Measurements from ENCODE around the gene SCUBE1.

SCUBE1 gene

DNA sequence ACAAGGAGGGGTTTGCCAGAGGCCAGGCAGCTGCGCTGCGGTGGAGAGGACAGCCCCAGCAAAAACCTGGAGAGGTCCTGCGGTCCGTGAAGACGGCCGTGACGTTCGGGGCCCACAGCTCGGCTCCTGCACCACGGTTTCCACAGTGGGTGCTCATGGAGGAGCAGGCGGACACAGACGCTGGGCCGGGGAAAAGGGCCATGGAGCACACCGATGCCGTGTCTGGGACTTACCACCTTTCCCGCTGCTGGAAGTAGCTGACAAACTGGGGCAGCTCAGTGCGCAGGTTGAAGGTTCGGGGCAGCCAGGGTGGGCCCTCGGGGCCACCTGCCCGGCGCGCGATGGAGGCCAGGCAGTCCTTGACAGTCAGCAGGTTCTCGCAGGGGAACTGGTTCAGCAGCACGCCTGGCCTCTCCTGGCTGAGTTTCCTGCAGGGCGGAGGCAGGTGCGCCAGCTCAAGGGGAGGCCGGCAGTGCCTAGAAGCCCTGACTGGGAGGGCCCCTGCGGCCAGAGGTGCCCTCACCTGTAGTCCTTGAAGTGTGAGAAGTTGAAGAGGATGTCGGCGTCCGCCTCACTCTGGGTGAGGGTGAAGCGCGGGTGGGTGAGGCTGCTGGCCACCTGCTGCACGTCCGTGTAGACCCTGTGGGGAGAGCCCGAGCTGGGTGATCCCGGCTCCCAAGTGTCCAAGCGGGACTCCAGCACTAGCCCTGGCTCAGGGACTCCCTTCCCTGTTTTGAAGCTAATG is 169.0 kb downstream of the SCUBE1 start:
- no peak for DNase-seq (ENCODE audit: low spot score)

DNA sequence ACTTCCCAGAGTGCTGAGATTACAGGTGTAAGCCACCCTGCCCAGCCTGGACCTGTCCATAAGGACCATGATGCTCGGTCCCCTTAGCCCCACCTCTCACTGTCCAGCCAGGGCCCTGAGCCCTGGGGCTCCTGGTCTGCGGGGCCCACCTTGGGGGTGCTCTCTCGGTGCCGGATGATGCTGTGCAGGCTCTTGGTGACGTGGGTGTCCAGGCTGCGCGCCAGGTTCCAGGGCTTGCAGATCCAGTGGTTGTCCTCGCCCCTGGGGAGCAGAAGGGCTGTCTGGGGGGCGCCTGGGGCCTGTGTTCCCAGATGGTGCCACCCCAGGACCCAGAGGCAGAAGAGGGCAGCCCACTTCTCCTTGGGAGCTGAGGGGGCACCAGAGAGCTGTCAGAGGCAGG is 169.6 kb downstream of the SCUBE1 start:
- DNase-seq (ENCODE audit: low spot score), result no peak

DNA sequence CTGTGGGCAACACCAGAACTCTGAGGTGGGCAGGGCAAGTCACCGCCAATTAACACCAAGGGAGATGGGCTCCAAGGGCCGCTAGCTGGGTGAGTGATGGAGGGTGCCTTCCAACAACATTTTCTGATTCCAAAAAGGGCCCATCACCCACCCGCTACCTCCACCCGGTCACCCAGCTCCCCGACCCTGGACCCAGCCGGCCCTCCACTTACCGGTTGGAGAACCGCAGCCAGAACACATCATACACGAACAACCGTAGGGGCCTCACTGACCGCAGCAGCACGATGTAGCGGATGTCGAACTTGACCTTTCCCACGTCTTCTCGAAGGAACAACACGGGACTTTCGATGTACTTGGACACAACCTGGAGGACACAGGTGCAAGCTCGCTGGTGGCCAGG is 171.0 kb downstream of the SCUBE1 start:
- no peak for DNase-seq (ENCODE audit: low spot score)

DNA sequence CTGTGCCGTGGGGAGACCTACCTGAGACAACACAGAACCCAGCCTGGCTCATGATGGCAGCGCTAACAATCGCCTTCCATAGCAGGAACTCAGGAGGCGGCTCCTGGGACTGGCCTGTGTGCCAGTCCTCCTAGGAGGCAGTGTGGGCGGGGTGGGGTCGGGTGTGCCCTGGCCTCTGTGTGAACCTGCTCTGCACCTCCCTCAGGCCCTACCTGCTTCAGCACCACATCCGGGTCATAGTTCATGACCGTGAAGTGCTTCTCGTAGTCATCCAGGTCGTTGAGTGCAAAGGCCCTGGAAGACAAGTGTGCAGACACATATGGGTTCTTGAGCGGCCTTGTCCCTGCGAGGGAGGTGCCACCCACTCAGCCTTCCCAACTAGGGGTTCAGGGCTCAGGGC is 171.6 kb downstream of the SCUBE1 start:
- no peak for DNase-seq (ENCODE audit: low spot score)

DNA sequence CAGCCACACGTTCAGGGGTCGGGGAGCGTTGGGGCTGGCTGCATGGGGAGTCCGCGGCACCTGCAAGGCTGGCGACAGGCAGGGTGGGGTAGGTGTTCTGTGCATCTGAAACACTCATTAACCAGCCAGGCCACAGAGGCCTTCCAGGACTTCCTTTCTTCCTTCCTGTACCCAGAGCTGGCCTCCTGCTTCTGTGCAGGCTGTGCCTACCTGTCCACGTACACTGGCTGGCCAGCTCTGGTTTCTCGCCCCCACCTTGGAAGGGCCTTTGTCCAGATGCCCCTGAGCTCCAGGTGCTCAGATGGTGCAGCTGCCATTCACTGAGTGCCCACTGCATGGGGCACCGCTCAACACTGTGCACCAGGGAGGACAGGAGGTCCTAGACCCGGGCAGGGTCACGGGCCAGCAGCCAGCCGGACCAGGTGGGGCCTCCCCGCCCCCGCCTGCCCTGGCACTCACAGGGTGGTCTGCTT is 172.1 kb downstream of the SCUBE1 start:
- no peak for DNase-seq (ENCODE audit: low spot score)

DNA sequence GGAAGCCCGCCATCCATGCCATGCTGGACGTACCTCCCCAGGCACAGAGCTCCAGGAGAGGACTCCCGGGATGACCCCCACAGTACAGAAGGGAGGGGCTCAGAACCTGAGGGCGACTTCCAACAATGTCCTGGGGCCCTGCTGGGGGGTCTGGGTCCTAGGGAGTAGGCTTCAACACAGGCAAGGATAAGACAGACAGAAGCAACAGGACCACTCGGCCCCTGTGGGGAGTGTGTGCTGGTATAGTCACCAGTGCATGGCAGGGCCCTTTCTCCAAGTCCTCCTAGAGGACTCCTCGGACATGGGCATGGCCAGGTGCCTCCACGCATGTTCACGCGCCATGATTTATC is 173.1 kb downstream of the SCUBE1 start:
- no peak for DNase-seq (ENCODE audit: low spot score)

DNA sequence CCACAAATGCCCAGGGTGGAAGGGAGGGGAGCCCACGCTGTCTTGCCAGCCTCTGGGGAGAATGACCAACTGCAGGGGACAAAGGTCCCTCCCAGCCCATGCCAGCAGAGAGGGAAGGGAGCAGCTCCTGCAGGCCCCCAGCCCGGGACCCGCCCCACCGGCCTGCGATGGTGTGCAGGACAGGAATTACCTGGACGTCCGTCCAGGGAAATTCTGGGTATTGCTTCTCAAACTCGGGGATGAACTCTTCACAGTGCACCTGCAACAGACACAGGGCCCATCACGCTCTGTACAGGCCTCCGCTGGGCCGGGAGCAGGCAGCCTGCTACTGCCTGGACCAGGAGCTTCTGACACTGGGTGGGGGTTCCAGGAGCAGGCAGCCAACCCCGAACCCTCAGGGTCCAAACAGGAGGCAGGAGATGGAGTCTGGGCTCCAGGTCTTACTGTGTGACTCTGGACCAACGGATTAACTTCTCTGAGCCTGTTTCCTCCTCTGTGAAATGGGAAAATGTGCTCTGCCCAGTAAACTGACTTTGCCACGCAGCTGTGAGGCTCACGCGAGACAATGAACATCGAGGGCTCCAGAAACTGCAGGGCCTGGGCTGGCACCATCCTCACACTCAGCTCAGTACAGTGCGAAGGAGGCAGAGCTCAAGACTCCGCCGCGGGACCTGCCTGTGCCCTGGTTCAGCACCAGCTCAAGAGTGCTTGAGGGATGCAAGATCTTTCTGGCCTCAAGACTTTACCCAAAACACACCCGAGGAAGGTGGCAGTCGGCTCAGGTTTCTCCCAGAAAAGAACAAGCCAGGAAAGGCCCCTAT is 173.7 kb downstream of the SCUBE1 start:
- DNase-seq (ENCODE audit: low spot score), result no peak

DNA sequence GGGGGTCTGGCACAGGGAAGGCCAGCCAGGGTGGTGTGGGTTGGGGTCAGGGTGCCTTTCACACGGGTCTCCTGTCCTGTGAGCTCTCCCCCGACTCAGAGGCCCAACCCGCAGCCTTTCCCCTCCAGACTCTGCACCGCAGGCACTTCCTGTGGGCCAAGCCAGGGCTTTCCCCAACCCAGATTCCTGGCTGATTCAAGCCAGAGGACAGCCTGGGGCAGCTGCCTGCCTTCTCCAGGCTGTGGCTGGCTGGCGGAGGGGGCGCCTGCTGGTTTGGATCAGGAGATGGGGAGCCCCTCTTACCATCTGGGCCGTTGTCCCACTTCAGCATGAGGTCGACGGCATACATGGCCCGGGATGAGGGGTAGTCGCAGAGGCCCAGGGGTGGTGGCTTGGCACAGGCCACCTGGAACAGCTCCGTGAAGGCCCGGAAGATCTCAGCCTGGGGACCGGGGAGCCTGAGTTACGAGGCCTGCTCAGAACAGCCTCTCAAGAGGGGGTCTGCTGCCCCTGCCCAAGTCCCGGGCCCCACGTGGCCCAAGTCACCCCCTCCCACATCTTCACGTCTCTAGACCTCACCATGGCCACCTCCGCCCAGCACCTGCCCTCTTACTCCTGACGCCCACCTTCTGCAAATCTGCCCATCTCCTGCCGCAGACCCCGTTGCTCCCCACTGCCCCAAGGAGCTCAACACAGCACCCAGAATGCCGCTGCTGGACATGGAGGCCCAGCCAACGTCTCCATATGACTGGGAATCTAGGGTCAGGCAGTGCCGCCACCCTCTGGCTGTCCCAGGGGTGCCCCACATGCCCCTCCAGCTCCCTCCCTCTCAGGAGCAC is 174.5 kb downstream of the SCUBE1 start:
- no peak for DNase-seq (ENCODE audit: low spot score)

DNA sequence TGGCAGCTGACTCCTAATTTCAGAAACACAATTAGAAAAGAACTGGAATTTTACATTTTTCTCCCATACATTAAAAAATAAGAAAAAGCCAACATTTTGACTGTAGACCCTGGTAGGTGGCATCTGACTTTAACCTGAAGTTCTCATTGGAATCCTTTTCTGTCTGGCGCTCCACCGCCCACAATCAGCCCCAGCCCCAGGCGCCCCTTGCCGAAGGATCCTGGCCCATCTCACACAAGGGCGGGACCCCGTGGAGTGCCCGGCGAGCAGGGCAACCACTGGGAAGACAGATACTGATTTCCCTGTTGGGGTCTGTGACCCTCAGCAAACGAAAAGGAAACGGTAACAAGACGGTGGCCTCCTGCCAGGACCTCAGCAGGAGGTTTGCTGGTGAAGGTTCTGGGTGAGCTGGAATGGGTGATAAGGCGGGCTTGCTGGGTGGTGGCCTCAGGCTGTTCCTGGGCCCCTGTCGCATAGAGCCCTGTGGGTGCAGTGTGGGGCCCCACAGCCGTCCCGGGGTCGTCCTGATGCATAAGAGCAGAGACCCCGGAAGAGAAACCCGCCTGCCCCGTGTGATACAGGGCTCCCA is 176.1 kb downstream of the SCUBE1 start:
- DNase-seq (ENCODE audit: low spot score), result no peak

DNA sequence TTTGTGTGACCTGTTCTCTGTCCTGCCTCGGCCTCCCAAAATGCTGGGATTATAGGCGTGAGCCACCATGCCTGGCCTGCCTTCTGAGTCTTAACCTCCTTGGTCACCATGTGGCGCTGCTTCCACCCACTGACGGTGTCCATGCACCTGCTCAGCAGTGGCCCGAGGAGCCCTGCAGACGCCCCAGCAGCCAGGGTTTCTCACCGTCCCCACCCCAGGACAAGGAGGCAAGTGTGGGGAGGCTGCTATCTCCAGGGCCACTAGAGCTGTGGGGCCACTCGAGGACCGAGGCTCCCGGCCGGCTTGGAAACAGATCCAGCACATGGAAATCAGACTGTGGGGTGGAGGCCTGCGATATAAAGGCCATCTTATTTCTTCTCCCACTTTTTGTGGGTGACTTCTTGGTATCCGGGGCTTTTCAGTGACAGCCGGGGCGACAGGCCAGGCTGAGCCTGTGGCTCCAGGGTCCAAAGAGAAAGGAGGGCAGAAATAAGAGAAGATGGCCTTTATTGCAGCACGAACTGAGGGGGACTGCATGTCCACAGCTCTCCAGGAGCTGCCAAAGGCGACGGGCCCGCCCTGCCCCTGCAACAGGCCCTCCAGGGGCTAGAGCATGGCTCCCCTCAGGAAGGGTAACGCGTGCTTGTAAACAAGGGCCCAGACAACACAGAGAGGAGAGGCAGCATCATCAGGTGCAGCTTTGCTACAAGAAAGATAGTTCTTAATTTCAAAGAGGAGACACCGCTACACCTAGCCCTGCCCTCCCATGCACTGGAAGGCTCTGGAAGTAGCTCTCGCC is 176.8 kb downstream of the SCUBE1 start:
- DNase-seq (ENCODE audit: low spot score), result no peak

DNA sequence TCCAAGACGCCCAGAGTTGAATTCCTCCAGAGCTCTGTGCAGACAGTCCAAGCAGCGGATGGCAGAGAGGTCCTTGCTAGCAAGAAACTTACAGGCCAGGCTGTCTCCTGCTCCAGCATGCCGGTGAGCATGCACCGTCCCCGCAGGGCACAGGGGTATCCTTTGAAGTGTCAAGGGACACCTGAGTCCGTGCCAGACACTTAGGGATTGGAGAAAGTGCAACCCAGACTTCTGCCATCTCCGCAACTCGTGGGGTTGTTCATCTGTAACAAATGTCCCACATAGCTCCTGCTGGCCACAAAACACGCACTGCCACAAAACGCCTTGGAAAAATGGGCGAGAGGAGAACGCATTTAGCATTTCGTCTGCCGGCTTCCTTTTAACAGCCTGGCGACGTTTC is 178.5 kb downstream of the SCUBE1 start:
- no peak for DNase-seq (ENCODE audit: low spot score)

DNA sequence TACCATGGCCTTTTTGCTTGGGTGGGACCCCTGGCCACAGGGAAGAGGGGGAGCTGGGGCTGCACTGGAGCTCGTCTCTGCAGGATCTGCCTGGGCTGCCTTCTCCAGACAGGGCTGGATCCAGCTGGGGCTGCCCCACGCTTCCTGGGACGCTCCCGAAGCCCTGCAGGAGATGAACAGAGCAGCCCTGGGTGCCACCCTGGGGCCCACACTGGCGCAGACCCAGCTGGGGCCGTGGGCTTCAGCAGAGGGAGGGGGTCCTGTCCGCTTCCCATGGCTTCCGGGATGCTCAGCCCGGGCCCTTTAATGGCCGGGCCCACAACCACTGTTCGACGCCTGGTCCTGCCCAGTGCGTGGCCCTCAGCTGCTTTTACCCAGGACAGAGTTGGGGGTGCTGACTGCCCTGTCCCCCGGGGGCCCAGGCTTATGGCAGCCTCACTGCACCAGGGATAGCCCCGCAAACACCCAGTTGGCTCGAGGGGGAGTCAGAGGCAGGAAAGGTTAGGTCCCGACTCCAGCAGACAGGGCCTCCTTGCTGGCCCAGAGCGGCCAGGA is 179.9 kb downstream of the SCUBE1 start:
- DNase-seq (ENCODE audit: low spot score), result no peak

DNA sequence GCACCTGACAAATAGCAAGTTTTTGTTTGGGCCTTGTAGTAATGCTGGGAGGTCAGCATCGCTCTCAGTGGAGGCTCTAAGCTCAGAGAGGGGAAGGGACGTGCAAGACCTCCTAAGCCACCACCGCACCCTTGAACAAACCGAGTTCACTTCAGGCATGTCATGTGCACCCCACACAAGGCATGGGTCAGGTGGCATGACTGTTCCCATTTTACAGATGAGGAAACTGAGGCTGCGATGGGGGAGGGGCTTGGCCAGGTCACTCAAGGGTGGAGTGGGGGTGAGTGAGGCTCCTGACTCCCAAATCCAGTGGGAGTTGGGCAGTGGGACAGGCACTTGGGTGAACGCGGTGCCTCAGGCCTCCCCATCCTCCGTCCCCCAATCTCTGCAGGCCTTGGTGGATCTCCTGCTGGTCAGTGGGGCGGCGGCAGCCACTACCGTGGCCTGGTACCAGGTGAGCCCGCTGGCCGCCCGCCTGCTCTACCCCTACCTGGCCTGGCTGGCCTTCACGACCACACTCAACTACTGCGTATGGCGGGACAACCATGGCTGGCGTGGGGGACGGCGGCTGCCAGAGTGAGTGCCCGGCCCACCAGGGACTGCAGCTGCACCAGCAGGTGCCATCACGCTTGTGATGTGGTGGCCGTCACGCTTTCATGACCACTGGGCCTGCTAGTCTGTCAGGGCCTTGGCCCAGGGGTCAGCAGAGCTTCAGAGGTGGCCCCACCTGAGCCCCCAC is 180.6 kb downstream of the SCUBE1 start:
- no peak for DNase-seq (ENCODE audit: low spot score)

DNA sequence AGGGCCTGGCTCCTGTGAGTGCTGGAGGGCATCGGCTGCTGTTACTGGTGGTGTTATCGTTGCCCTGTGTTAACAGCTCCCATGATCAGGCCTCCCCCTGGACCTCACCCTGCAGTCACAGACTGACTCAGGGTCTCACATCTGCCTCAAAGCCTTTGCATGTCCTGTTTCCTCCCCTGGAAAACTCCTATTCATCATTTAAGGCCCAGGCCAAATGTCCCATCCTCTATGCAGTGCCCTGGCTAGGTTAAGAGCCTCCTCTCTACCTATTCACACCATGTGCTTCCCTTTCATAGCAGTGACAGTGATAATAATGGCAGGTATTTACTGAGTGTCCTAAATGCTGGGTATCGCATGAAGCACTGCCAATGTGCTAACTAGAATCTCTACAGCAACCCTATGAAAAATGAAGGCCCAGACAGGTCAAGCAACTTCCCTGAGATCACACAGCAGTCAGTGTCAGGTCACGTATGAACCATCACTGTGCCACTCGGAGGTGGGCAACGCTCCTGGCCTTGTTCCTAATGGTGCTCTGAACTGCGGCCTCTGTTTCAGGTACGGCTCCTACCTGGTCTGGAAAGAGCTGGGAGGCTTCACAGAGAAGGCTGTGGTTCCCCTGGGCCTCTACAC is 182.6 kb downstream of the SCUBE1 start:
- no peak for DNase-seq (ENCODE audit: low spot score)

DNA sequence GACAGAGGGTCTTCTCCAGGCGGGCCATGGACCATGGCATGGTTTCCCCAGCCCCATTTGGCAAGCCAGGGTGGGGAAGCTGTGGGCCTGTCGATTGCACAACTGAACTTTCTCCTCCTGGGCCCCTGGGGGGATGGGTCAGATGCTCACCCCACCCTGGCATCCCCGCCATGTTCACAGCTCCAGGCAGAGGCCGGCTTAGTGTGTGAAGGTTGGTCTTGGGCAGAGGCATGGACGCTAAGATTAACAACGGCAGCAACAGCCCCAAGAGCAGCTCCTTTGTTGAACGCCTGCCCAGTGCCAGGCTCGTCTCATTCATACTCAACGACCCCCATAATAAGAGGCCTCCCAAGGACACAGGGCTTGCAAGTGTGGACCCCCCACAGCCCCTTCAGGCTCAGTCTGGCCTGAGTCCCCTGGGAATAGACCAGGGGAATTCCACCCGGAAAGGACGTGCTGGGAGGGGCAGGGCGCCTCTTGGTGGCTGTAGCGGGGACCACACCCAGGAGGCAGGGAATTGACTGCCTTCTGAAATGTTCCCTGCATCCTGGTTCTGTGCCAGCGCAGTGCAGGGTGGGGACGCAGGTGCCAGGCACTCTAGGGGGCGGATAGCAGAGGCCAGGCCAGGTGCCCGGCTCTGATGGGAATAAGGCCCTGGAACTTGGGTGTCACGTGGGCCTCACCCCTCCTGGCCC is 183.5 kb downstream of the SCUBE1 start:
- no peak for DNase-seq (ENCODE audit: low spot score)

DNA sequence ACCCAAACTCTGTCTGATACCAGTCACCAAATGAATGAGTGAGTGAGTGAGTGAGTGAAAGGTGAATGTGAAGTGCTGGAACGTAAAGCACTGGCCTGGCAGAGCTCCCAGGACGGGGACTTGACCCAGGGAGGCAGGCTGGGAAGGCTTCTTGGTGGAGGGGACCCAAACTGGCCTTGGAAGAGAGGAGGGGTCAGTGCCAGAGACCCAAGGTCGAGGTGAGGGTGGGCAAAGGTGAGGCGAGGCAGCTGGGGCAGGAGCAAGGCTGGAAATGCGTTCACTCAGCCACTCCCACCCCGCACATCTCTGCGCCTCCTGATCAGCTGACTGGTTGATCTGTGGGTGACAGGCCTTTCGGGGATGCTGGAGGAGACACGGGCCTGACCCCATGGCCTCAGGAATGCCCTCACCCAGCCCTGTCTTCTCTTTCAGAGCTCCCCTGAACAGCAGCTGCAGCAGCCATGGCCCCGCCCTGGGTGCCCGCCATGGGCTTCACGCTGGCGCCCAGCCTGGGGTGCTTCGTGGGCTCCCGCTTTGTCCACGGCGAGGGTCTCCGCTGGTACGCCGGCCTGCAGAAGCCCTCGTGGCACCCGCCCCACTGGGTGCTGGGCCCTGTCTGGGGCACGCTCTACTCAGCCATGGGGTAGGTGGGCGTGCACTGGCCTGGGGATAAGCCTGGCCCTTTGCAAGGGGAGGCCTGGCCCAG is 184.2 kb downstream of the SCUBE1 start:
- no peak for DNase-seq (ENCODE audit: low spot score)

DNA sequence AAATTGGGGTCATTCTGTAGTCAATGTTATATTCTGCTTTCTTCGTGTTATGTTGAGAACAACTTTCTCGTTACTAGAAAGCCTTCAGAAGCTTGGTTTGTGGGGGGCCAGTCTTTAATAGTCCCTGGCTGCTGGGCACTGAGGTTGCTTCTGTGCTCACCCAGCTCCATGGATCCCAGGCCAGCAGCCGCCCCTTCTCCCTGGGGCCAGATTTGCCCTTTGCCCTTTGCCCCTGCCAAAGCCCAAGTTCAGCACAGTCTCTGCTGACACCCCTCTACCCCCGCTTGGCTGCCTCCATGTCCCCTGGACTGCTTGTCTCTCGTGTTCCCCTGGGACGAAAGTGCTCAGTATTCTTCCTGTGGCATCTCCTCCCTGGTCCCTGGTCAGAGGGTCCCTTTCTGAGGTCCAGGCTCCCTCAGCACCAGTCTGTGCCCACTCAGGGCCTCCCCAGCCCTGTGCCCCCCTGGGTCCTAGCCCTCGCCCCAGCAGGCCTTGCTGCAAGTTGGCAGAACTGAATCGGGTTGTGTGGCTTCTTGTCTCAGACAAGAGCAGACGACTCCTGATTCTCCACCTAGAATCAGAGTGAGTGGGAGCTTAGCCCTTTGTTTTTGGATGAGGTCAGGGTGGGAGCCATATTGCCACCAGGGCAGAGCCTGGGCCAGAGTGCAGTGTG is 185.2 kb downstream of the SCUBE1 start:
- DNase-seq (ENCODE audit: low spot score), result no peak

DNA sequence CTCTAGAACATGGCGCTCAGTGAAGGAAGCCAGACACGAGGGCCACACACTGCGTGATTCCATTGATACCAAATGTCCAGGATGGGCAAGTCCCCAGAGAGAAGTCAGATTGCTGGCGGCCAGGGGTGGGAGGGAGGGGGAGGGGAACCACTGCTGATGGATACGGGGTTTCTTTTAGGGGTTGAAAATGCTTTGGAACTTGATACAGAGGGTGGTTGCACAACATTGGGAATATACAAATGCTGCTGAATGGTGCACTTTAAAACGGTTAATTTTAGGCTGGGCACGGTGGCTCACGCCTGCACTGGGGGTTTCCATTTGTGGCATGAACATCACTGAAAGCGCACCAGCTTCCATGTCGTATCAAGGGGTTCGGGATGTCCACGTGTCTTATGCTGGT is 186.8 kb downstream of the SCUBE1 start:
- no peak for DNase-seq (ENCODE audit: low spot score)

Measured in NAMALWA (cell line).